Smooth muscle cell (in vitro differentiated cells): ENCODE data around the gene STRN. TPM values are rescaled to one million over a fixed set of nuclear protein-coding genes. Genes with fewer than 3 reads are reported as not detected.

Experiments used
- DNase-seq: peaks from one replicate; lab custom pipeline; 2025; ENCODE audit not compliant: unreplicated experiment; lab: John Stamatoyannopoulos, UW
- H2AFZ ChIP-seq: fragments of 200-600 bp; sonication (generic); 2 replicates; pipeline ENCODE4 v1.6.0; 2016; ENCODE audit warnings: antibody characterized with exemption, low read depth, mild to moderate bottlenecking
- H3F3A ChIP-seq: fragments of 200-600 bp; sonication (generic); 2 replicates; pipeline ENCODE4 v1.6.0; 2017; ENCODE audit warnings: antibody characterized with exemption, low read depth
- H3K27ac ChIP-seq: fragments of 200-600 bp; sonication (generic); 2 replicates; pipeline ENCODE4 v1.5.1; 2016; ENCODE audit warnings: low read depth, mild to moderate bottlenecking
- H3K27me3 ChIP-seq: fragments of 200-600 bp; sonication (generic); 2 replicates; pipeline ENCODE4 v1.6.1; 2016; ENCODE audit warnings: low read depth, mild to moderate bottlenecking
- H3K36me3 ChIP-seq: fragments of 200-600 bp; sonication (generic); 2 replicates; pipeline ENCODE4 v1.5.1; 2016; ENCODE audit warnings: low read depth
- H3K4me1 ChIP-seq: fragments of 200-600 bp; sonication (generic); 2 replicates; pipeline ENCODE4 v1.5.1; 2016; ENCODE audit warnings: low read depth
- H3K4me2 ChIP-seq: fragments of 200-600 bp; sonication (generic); 2 replicates; pipeline ENCODE4 v1.6.0; 2016; ENCODE audit warnings: mild to moderate bottlenecking
- H3K4me3 ChIP-seq: fragments of 200-600 bp; sonication (generic); 2 replicates; pipeline ENCODE4 v1.5.1; 2016; ENCODE audit warnings: mild to moderate bottlenecking
- H3K79me2 ChIP-seq: fragments of 200-600 bp; sonication (generic); 2 replicates; pipeline ENCODE4 v1.6.0; 2016; ENCODE audit warnings: low read depth, mild to moderate bottlenecking
- H3K9ac ChIP-seq: fragments of 200-600 bp; sonication (generic); 2 replicates; pipeline ENCODE4 v1.6.0; 2016; ENCODE audit warnings: low read depth
- H3K9me3 ChIP-seq: fragments of 200-600 bp; sonication (generic); replicated peaks from 2 replicates; pipeline ENCODE4 v1.5.1; 2016; ENCODE audit warnings: low read depth
- H4K20me1 ChIP-seq: fragments of 200-600 bp; sonication (generic); 2 replicates; pipeline ENCODE4 v1.6.0; 2016; ENCODE audit warnings: low read depth
- WGBS: methylation state at CpG from one replicate; pipeline ENCODE4 v1.1.7; 2016; ENCODE audit warnings: low lambda C conversion rate; 5-methylcytosine and 5-hydroxymethylcytosine counted together
- polyA plus RNA-seq: library from polyadenylated mRNA; unstranded; fragments of >200 nt; fragmentation: Nextera tagmentation; extraction: Ambion mirVana; gene quantifications from 2 replicates; pipeline ENCODE4 v1.2.1, GENCODE V29; 2016
- total RNA-seq: library from RNA; depleted of rRNA; stranded (reverse); fragments of >200 nt; gene quantifications from 2 replicates; pipeline ENCODE4 v1.2.3, GENCODE V29; 2014
- TF ChIP-seq, protein P1 (sequence below): fragments of 200-600 bp; sonication (generic); IDR thresholded peaks from 2 replicates; pipeline ENCODE4 v1.5.1; 2017; ENCODE audit warnings: borderline replicate concordance, mild to moderate bottlenecking, antibody characterized with exemption; ENCODE audit not compliant: insufficient read depth, poor library complexity, severe bottlenecking

The STRN gene
- total and polyA plus RNA-seq, 2 experiments from 2014 or later = 4.6 to 19.6 TPM

DNA sequence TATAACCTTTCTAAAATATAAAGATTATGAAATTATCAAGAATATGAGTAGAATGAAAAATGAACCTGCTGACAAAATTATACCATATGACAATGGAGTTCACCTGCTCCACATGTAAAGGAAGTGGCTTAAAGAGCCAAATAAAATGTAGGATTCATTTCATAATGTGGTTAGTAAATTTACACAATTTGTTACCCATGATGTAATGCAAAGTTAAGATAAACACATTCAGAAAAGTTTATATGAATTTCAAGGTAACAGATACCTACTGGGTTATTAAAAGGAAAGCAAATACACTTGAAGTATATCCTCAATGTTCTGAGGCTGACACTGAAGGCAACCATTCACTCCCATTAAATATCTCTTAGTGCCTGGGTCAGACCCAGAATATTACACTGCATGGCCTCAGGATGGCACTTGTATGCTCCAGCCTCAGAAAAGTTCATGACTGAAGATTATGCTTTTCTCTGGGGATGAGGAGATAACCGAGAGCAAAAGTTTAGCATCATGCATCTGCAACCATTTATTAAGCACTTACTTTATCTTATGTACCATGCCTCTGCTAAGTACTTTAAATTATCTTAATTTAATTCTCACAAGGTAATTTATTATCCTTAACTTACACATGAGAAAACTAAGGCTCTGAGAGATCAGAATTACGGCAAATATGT is 6.2 kb downstream of the STRN start:
- Histone ChIP-seq H3K27me3 (no peaks in the 10 kb centered on the region), H3K4me2 (no peak overlapping the region), H3K9me3 (no peaks in the 10 kb centered on the region), H3K79me2 (peaks cover 93% of the 10 kb centered on the region), H3K4me3 (no peak overlapping the region), H3K4me1 (peaks cover 6% of the 10 kb centered on the region), H4K20me1 (peaks cover 76% of the 10 kb centered on the region), H3K36me3 (no peaks in the 10 kb centered on the region), H3K27ac (no peak overlapping the region), H2AFZ (no peak overlapping the region), H3K9ac (no peak overlapping the region), H3F3A (no peaks in the 10 kb centered on the region)
- TF ChIP-seq, protein P1, sequence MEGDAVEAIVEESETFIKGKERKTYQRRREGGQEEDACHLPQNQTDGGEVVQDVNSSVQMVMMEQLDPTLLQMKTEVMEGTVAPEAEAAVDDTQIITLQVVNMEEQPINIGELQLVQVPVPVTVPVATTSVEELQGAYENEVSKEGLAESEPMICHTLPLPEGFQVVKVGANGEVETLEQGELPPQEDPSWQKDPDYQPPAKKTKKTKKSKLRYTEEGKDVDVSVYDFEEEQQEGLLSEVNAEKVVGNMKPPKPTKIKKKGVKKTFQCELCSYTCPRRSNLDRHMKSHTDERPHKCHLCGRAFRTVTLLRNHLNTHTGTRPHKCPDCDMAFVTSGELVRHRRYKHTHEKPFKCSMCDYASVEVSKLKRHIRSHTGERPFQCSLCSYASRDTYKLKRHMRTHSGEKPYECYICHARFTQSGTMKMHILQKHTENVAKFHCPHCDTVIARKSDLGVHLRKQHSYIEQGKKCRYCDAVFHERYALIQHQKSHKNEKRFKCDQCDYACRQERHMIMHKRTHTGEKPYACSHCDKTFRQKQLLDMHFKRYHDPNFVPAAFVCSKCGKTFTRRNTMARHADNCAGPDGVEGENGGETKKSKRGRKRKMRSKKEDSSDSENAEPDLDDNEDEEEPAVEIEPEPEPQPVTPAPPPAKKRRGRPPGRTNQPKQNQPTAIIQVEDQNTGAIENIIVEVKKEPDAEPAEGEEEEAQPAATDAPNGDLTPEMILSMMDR = no peak
- WGBS = 77% methylated on average over 2 of the region's 2 CpGs
- no peak for DNase-seq

DNA sequence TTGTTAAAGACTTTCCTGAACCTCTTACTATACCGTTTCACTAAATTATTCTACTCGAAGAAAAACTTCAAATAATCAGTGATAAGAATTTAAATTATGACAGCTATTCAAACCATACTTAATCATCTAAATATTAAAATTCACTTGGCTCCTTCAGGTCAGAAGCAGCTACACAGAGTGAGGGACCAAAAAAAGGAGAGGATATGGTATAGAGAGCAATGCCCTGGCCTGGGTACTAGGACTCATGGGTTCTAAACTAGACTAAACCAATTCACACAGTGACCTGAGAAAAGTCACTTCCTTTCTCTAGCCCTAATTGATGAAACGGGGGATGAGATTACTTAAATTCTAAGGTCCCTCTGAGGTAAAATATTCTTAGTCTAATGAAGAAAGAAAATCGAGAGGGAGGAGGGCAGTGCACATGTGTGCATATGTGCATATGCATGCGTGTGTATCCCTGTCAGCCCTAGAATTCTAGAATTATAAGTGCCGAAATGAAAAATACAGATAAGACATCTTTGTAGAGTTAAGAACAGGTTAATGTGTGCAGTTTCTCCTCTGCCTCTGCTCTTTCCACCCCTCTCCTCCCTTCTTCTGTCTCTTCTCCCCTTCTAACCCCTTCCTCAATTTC is 11.2 kb downstream of the STRN start:
- no peak for DNase-seq
- Histone ChIP-seq H3K36me3 (no peaks in the 10 kb centered on the region), H2AFZ (no peak overlapping the region), H3K27ac (no peak overlapping the region), H3K4me2 (no peak overlapping the region), H3K27me3 (no peaks in the 10 kb centered on the region), H4K20me1 (peaks cover 78% of the 10 kb centered on the region), H3K4me1 (peaks cover 7% of the 10 kb centered on the region), H3K9ac (no peak overlapping the region), H3K79me2 (peaks cover 74% of the 10 kb centered on the region), H3F3A (peaks cover 4% of the 10 kb centered on the region), H3K4me3 (no peak overlapping the region), H3K9me3 (no peaks in the 10 kb centered on the region)
- 92% methylated on average over 6 of the region's 6 CpGs for WGBS
- TF ChIP-seq, protein P1 = no peak

DNA sequence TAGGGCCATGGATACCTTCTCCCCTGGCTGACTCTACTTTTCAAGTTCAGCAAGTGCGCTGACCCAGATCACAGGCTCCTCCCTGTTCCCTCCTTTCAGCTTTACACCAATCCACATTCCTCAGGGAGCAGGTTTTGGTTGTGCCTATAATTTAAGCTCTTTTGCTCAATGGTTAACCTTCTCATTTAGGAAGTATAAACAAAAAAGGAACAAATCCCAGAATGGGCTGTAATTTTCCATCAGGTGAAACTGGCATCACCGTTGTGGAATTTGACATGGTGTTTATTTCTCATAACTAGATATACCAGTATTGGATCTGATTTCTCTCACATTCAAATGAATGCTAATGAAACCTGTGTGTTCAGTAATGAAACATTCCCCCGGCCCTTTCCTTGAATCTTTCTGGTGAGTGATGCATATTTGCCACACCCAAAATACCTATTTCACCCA is 13.6 kb downstream of the STRN start:
- H4K20me1 ChIP-seq = peaks cover 78% of the 10 kb centered on the region
- WGBS = 84% methylated on average over 3 of the region's 3 CpGs
- peak overlapping the region; percentile 11 for H3K9ac ChIP-seq
- H3K4me1 ChIP-seq = peaks cover 7% of the 10 kb centered on the region
- no peak overlapping the region for H2AFZ ChIP-seq
- TF ChIP-seq, protein P1 = no peak
- peaks cover 71% of the 10 kb centered on the region for H3K79me2 ChIP-seq
- peaks cover 4% of the 10 kb centered on the region for H3F3A ChIP-seq
- no peak overlapping the region for H3K4me3 ChIP-seq
- no peaks in the 10 kb centered on the region for H3K9me3 ChIP-seq
- no peaks in the 10 kb centered on the region for H3K27me3 ChIP-seq
- H3K4me2 ChIP-seq = no peak overlapping the region
- H3K36me3 ChIP-seq = no peaks in the 10 kb centered on the region
- DNase-seq = no peak
- H3K27ac ChIP-seq = peak overlapping the region; percentile 55

DNA sequence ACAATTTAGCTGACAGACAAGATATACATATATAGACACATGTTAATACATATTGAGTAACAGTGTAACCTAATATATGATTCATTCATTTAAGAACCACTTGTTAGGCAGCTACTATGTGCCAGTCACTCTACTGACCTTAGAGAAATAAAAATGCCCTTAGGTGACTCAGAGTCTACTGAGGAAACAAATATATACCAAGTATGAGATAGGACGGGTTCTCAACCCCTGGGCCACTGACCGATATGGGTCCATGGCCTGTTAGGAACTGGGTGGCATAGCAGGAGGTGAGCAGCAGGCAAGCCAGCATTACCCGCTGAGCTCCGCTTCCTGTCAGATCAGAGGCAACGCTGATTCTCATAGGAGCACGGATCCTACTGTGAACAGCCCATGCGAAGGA is 14.8 kb downstream of the STRN start:
- no peak overlapping the region for H3K4me2 ChIP-seq
- H3K9me3 ChIP-seq = no peaks in the 10 kb centered on the region
- TF ChIP-seq, protein P1 = no peak
- no peaks in the 10 kb centered on the region for H3K36me3 ChIP-seq
- peak overlapping the region; percentile 55 for H3K27ac ChIP-seq
- H3K4me1 ChIP-seq = peaks cover 7% of the 10 kb centered on the region
- no peak overlapping the region for H3K4me3 ChIP-seq
- no peak overlapping the region for H2AFZ ChIP-seq
- H3K27me3 ChIP-seq = no peaks in the 10 kb centered on the region
- H3K9ac ChIP-seq = no peak overlapping the region
- 86% methylated on average over 7 of the region's 7 CpGs for WGBS
- peaks cover 74% of the 10 kb centered on the region for H3K79me2 ChIP-seq
- peaks cover 4% of the 10 kb centered on the region for H3F3A ChIP-seq
- DNase-seq = no peak
- peaks cover 74% of the 10 kb centered on the region for H4K20me1 ChIP-seq
